Fibroblast of the aortic adventitia (primary cell): ENCODE results near the gene COL23A1. TPM values are rescaled to one million over a fixed set of nuclear protein-coding genes. Genes with fewer than 3 reads are reported as not detected.

Source experiments
- DNase-seq: peaks from one replicate; pipeline ENCODE4 v3.0.0-alpha.2; 2010; ENCODE audit warnings: low read depth
- H3K4me3 ChIP-seq: 2 replicates; pipeline ENCODE4 v1.5.1; 2011; ENCODE audit warnings: low read depth, mild to moderate bottlenecking, control low read depth, low read length, moderate library complexity
- total RNA-seq: library from RNA; depleted of rRNA; stranded (reverse); fragments of >200 nt; gene quantifications from 2 replicates; pipeline ENCODE4 v1.2.3, GENCODE V29; 2012; ENCODE audit warnings: low replicate concordance
- TF ChIP-seq, protein P1 (sequence below): IDR thresholded peaks from 2 replicates; pipeline ENCODE4 v1.5.1; 2011; ENCODE audit warnings: mild to moderate bottlenecking, low read length, control low read depth, inconsistent platforms; ENCODE audit not compliant: insufficient read depth

Gene COL23A1
- total RNA-seq, 1 donor = not detected

DNA sequence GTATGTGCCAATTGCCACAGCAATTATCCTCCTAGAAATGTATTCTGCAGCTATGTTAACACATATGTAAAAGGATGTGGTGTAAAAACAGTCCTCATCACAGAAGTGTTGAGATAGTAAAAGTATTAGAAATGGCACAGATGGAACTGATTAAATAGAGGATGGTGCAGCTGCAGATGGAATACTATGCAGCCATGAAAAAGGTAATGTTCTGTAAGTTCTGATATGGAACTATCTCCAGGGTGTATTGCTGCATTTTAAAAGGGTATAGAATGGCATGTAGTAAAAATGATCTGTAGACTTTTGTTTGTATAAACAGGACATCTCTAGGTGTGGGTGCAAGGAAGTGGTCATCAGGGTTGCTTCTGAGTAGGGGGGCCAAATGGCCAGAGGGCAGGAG is 294.6 kb downstream of the COL23A1 start:
- H3K4me3 ChIP-seq = no peak overlapping the region
- TF ChIP-seq, protein P1, sequence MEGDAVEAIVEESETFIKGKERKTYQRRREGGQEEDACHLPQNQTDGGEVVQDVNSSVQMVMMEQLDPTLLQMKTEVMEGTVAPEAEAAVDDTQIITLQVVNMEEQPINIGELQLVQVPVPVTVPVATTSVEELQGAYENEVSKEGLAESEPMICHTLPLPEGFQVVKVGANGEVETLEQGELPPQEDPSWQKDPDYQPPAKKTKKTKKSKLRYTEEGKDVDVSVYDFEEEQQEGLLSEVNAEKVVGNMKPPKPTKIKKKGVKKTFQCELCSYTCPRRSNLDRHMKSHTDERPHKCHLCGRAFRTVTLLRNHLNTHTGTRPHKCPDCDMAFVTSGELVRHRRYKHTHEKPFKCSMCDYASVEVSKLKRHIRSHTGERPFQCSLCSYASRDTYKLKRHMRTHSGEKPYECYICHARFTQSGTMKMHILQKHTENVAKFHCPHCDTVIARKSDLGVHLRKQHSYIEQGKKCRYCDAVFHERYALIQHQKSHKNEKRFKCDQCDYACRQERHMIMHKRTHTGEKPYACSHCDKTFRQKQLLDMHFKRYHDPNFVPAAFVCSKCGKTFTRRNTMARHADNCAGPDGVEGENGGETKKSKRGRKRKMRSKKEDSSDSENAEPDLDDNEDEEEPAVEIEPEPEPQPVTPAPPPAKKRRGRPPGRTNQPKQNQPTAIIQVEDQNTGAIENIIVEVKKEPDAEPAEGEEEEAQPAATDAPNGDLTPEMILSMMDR = no peak
- no peak for DNase-seq

DNA sequence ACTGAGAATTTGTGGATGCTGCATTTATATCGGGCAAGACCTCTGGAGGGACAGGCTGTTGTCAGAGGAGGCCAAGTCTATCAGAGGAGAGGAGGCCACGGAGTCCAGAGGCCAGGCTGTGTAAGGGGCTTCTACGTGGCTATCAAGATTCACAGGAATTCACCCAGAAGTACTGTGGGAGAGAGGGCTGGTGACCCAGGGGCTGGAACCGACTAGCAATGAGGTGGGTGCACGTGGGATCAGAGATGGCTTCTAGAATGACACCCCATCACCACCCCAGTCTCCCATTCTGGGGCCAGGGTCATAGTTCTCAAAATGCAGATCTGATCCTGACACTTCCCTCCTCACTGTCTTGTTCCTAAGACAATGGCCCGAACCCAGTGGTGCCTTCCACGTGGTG is 296.4 kb downstream of the COL23A1 start:
- H3K4me3 ChIP-seq = no peak overlapping the region
- DNase-seq = no peak
- TF ChIP-seq, protein P1 = no peak

DNA sequence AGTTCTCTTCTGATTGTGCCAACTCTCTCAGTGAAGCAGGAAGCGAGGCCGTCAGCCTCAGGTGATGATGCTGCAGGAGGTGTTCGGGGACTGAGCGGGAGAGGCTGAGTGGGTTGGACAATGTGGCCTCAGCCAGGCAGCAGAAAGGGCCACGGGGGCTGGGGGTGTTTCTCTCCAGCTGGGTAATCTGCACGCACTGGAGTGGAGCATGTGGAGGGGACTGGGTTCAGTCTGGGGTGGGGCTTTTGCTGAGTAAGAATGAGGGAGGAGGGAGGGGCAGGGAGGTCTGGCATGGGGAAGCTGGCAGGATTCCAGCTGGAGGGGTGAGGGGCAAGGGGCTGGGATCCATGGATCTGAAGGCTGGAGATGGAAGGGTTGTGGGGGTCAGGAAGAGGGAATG is 296.8 kb downstream of the COL23A1 start:
- no peak for DNase-seq
- TF ChIP-seq, protein P1 = no peak
- H3K4me3 ChIP-seq = no peak overlapping the region

DNA sequence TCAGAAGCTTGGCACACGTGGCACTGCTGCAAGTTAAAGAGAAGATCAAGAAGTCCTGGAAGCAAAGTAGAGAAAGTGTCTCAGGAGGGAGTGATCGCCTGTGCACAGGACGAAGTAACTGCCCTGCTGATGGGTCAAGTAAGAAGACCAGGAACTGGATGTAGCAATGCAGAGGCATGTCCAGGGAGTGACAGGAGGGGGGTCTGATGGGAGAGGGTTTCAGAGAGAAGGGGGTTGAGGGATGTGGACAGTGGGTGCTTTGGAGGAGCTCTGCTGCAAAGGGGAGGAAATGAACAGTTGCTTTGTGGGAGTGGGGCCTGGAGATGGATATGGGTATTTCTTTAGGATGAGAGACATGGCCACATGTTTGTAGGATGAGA is 297.4 kb downstream of the COL23A1 start:
- TF ChIP-seq, protein P1 = no peak
- no peak overlapping the region for H3K4me3 ChIP-seq
- no peak for DNase-seq

DNA sequence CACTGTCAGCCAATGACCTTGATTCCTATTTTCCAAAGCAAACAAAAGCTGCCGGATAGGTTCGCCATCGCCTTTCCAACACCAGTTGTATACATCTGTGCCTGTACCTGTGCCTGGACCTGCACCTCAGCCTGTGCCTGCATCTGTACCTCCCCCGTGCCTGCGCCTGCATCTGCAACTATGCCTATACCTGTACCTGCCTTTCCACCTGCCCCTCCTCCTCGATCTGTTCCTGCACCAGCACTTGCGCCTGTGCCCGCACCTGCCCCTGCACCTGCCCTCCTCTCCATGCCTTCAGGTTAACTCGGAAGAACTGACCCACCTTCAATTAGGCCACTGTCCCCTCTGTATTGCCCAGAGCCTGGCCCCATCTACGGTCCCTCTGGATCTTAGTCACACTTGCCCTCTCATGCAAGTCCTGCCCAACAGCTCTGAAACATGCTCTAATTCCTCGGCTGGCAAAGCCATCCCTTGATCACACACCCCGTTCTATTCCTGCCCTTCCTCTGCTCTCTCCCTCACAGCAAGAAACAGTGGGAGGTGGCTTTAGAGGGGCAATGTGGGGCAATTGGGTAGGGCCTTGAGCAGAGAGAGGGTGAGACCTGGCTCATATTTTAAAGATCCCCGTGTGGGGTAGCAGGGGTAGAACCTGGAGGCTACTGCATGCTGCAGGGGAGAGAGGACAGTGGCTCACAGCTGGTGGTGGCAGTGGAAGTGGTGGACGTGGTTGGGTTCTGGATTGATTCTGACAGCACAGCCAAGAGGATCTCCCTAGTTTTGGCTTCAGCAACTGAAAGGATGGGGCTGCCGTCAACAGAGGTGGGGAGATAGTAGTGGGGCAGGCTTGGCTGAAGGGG is 298.0 kb downstream of the COL23A1 start:
- DNase-seq = no peak
- TF ChIP-seq, protein P1 = no peak
- no peak overlapping the region for H3K4me3 ChIP-seq

DNA sequence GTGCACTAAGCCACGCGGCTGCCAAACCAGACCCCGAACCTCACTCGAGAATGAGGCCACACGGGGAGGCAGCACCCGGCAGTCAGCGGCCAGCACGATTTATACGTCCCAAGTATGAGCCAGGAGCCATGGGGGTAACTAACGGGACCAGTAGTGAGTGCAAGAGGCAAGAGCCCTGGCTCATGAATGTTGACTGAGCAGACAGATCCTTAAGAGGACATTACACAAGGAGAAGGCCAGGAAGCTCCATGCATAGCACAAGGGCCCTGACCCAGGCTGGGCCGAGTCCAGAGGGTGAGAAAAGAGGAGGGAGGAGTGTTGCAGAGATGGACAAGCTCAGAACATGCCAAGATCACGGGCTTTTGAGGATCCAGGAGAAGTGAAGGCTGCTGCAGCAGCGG is 299.0 kb downstream of the COL23A1 start:
- no peak for DNase-seq
- H3K4me3 ChIP-seq = no peak overlapping the region
- TF ChIP-seq, protein P1 = no peak
